Calu3 (cell line): ENCODE measurements around the gene SMAD3. TPM values are rescaled to one million over a fixed set of nuclear protein-coding genes. Genes with fewer than 3 reads are reported as not detected.

Source experiments
- BruUV-seq: library from RNA; stranded (reverse); fragments of 400-500 nt; replicated peaks from 2 replicates; lab custom pipeline; 2021; lab: Mats Ljungman, UMichigan
- CTCF ChIA-PET: fragments of 300-600 bp; sonication (Branson Sonifier 250); formaldehyde crosslinking; loops from one replicate; lab custom pipeline; 2022; ENCODE audit warnings: antibody characterized with exemption; lab: Charles Lee
- DNase-seq: peaks from one replicate; pipeline ENCODE4 v3.0.0; 2022
- H3K27ac Mint-ChIP-seq: one replicate; pipeline ENCODE4 v1.8.0; 2022; ENCODE audit warnings: mixed read lengths; ENCODE audit not compliant: unreplicated experiment
- H3K27me3 Mint-ChIP-seq: one replicate; pipeline ENCODE4 v1.8.0; 2022; ENCODE audit warnings: mixed read lengths; ENCODE audit not compliant: unreplicated experiment
- H3K36me3 Mint-ChIP-seq: one replicate; pipeline ENCODE4 v1.8.0; 2022; ENCODE audit warnings: mild to moderate bottlenecking, moderate library complexity, mixed read lengths; ENCODE audit not compliant: insufficient read depth, unreplicated experiment
- H3K4me1 Mint-ChIP-seq: one replicate; pipeline ENCODE4 v1.8.0; 2022; ENCODE audit warnings: mild to moderate bottlenecking, low read depth, mixed read lengths; ENCODE audit not compliant: unreplicated experiment
- H3K4me3 Mint-ChIP-seq: one replicate; pipeline ENCODE4 v1.8.0; 2022; ENCODE audit warnings: mild to moderate bottlenecking, low read depth, moderate library complexity, mixed read lengths; ENCODE audit not compliant: unreplicated experiment
- H3K9me3 Mint-ChIP-seq: one replicate; pipeline ENCODE4 v1.8.0; 2022; ENCODE audit warnings: low read depth, mixed read lengths; ENCODE audit not compliant: unreplicated experiment
- CTCF ChIP-seq: fragments of 200-600 bp; IDR thresholded peaks from one replicate; pipeline ENCODE4 v1.8.0; 2022; ENCODE audit warnings: antibody characterized with exemption; ENCODE audit not compliant: unreplicated experiment
- intact Hi-C: fragments of 100-400 bp; cut with micrococcal nuclease; formaldehyde crosslinking; loops from one replicate; pipeline ENCODE4 v1.10.0; 2022; ENCODE audit not compliant: unreplicated experiment
- total RNA-seq: library from RNA; stranded (reverse); gene quantifications from 2 replicates; pipeline ENCODE4 v1.2.3, GENCODE V29; 2022

SMAD3 gene
- total RNA-seq, 1 experiment from 2014 or later, result 121 TPM

GRCh38 chr15:67192185-67192820, 126.9 kb downstream of the SMAD3 start:
- peak overlapping the region; percentile 37 for H3K27ac Mint-ChIP-seq

DNA sequence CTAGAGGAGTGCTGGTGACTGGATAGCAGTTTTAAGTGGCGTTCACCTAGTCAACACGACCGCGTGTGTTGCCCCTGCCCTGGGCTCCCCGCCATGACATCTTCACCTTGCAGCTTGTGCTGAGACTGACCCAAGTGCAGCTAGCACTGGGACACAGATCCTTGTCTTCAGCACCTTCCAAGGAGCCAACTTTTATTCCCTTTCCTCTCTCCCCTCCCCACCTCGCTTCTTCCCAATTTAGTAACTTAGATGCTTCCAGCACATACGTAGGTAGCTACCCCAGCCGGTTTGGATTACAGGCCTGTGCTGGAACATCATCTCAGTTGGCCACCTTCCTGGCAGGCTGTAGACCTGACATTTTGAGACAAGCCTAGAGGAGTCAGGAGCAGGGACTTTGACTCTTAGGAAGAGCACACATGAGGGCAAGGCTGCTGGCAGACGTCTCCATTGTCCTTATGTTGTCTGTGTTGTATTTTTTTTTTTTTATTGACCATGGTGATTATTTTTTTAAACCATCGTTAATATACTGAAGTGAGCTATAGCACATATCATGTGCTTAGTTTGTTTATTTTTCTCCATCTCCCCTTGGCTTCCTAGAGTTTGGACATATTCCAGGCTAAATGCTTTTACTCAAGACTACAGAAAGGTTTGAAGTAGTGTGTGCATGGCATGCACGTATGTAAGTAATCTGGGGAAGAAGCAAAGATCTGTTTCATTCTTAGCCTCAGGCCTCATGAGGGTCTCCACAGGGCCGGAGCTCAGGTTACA, 128.0 kb downstream of the SMAD3 start:
- no peak for TF ChIP-seq CTCF
- BruUV-seq, result no TSS peak
- no peak for DNase-seq
- Mint-ChIP-seq H3K36me3 (peaks cover 94% of the 10 kb centered on the region), H3K9me3 (no peaks in the 10 kb centered on the region), H3K4me1 (peaks cover 23% of the 10 kb centered on the region), H3K27ac (peak overlapping the region; percentile 15), H3K4me3 (no peak overlapping the region), H3K27me3 (no peaks in the 10 kb centered on the region)
- intact Hi-C loops, result no loop called here
- CTCF ChIA-PET, result no interaction called here

More at GRCh38 chr15:67192185-67192820, 126.9 kb downstream of the SMAD3 start:
- TF ChIP-seq CTCF, result no peak
- Mint-ChIP-seq H3K4me1 (peaks cover 19% of the 10 kb centered on the region), H3K9me3 (no peaks in the 10 kb centered on the region), H3K4me3 (no peak overlapping the region), H3K27me3 (no peaks in the 10 kb centered on the region), H3K36me3 (peaks cover 93% of the 10 kb centered on the region)
- CTCF ChIA-PET, result no interaction called here
- DNase-seq, result no peak
- intact Hi-C loops, result no loop called here
- BruUV-seq, result no TSS peak

DNA sequence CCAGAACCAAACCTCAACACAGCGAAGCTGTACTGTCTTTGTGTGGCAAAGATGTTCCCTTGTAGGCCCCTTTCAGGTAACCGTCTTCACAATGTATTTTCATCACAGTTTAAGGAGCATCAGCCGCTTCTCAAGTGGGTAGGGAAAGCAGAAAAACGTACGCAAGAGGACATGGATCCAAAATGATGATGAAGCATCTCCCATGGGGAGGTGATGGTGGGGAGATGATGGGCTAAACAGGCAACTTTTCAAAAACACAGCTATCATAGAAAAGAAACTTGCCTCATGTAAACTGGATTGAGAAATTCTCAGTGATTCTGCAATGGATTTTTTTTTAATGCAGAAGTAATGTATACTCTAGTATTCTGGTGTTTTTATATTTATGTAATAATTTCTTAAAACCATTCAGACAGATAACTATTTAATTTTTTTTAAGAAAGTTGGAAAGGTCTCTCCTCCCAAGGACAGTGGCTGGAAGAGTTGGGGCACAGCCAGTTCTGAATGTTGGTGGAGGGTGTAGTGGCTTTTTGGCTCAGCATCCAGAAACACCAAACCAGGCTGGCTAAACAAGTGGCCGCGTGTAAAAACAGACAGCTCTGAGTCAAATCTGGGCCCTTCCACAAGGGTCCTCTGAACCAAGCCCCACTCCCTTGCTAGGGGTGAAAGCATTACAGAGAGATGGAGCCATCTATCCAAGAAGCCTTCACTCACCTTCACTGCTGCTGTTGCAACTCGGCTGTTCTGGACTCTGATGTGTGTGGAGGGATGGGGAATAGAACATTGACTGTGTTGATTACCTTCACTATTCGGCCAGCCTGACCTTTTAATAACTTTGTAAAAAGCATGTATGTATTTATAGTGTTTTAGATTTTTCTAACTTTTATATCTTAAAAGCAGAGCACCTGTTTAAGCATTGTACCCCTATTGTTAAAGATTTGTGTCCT, 129.0 kb downstream of the SMAD3 start:
- Mint-ChIP-seq H3K9me3 (no peaks in the 10 kb centered on the region), H3K4me3 (no peak overlapping the region), H3K27me3 (no peaks in the 10 kb centered on the region), H3K4me1 (peaks cover 18% of the 10 kb centered on the region), H3K27ac (peak overlapping the region; percentile 85), H3K36me3 (peaks cover 84% of the 10 kb centered on the region)
- no peak for TF ChIP-seq CTCF
- no TSS peak for BruUV-seq
- DNase-seq, result no peak
- intact Hi-C loops, result no loop called here
- CTCF ChIA-PET, result no interaction called here

DNA sequence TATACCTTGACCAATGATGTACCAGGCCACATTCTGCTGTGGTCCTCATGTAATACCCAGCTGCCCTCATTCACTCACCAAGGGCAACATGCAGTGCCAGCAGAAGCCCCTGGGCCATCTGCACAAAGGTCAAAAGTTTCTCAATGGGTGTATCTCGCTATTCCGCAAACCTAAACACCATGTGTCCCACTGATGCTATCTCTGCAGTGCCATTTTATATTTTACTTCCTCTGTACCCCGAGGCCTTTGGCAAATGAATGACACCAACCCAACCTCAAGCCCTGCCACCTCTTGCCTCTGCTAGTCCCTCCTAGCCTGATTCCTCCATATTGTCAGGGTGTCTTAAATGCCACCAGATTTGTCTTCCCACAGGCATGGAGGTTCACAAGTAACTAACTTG, 129.9 kb downstream of the SMAD3 start:
- peaks cover 75% of the 10 kb centered on the region for H3K36me3 Mint-ChIP-seq
- no peaks in the 10 kb centered on the region for H3K9me3 Mint-ChIP-seq
- no peak for TF ChIP-seq CTCF
- intact Hi-C loops, result no loop called here
- DNase-seq, result no peak
- CTCF ChIA-PET, result no interaction called here
- H3K4me3 Mint-ChIP-seq, result no peak overlapping the region
- peaks cover 18% of the 10 kb centered on the region for H3K4me1 Mint-ChIP-seq
- H3K27ac Mint-ChIP-seq, result peak overlapping the region; percentile 85
- no TSS peak for BruUV-seq
- H3K27me3 Mint-ChIP-seq, result no peaks in the 10 kb centered on the region
